HG03175 (cell line): ENCODE results near the gene SSR2.

Source experiments
- ATAC-seq: cut with Tn5 transposase; IDR thresholded peaks from one replicate; pipeline ENCODE4 v1.9.1; 2021; ENCODE audit warnings: mild to moderate bottlenecking, moderate library complexity; ENCODE audit not compliant: unreplicated experiment

SSR2 gene

DNA sequence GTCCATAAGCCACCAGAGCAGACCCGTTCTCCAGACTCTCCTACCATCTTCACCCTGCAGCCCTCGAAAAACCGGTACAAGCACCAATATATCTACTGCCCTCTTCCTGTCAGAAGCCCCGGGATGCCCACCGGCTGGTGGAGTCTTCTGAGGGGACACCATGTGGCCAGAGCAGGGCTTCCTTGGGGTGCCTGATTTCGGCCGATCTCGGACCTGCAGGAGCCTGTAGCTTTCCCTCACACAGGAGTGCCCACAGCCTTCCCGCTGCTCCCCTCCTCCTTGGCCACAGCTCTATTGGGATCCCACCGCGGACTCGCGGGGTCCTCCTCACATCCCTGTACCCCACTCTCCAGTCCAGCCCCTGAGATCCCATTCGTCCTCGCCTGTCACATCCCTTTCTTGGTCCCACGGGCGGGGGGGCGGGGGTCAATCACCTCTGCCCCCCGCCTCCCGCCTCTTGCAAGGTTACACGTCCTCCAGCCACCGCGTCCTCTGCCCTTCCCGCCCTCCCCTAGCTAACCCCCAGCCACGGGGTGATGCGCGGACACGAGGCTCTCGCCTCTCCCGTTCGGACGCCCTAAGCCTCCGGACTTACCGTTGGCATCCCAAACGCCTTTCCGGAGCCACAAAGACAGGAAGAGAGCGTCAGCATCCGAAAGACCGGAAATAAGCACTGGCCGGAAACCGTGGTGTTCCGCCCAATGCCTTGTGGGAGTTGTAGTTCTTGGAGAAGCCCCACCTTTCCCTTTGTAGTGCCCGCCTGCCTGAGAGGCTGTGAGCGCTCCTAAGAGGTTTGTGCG is at the start of gene SSR2:
Gene SSR2, minus strand, starts transcription at position 659 of the 800 bp plus-strand sequence. CDS start 784 bp downstream, outside the sequence.
- peak; percentile 96 for ATAC-seq

DNA sequence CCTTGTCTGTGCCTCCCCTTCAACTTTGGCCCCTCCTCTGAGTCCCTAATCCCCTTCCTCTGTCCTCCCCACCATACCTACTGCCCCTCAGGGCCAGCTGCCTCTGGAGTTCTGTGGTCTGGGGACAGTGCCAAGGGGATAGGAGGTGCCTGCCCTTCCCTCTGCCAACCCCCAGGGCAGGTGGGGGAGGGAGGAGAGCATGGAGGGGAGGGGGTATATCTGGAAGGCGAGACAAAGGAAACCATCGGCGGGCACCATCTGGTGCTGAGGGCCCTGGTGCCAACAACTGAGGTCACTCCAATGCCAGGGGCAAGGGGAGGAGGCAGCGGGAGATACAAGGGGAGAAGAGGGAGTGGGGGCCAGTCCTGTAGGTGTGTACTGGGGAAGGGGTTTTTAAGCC is 49.8 kb upstream of the SSR2 start:
- ATAC-seq, result no peak

DNA sequence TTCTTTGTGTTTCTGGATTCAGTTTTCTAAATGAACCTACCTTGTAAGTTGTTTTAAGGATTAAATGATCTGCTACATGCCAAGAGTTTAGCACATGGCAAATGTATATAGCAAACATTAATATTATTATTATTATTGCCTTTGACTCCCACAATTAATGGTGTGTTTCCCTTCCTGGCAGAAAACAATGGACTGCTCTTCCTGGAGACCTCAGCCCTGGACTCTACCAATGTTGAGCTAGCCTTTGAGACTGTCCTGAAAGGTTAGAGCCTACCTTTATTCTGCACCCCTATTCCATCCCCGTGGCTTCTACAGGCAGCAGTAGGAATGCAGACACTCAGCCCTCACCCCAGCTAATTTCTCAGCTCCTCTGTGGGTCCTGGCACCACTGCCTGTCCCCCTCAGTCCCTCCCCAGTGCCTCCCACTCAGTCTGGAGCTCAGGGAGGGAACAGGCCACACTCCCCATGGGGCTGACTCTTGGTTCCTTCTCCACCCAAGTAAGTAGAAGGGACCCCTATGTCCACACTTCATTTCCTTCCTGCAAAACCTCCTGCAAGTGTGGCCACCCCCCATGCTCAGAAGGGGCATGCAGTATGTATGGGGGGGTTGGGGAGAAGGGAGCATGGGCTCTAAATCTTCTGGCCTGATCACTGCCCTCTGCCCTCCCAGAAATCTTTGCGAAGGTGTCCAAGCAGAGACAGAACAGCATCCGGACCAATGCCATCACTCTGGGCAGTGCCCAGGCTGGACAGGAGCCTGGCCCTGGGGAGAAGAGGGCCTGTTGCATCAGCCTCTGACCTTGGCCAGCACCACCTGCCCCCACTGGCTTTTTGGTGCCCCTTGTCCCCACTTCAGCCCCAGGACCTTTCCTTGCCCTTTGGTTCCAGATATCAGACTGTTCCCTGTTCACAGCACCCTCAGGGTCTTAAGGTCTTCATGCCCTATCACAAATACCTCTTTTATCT is 49.0 kb upstream of the SSR2 start:
- no peak for ATAC-seq

DNA sequence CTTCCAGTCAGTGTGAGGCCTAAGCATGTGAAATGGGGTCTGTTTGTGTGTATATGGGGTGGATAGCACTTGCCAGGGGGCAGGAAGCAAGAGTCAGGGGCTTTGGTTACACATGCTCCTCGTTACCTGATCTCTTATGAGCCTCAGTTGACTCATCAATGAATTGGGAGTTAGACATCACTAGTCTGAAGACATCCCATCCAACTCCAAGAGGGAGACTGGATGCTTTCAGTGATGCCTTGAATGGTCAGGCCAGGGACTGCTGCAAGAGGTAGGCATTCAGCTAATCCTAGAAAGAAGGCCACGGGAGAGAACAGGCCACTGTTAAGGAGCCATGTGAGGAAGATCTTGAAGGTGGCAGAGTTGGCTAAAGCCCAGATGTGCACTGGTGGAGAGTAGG is 46.5 kb upstream of the SSR2 start:
- ATAC-seq, result no peak

DNA sequence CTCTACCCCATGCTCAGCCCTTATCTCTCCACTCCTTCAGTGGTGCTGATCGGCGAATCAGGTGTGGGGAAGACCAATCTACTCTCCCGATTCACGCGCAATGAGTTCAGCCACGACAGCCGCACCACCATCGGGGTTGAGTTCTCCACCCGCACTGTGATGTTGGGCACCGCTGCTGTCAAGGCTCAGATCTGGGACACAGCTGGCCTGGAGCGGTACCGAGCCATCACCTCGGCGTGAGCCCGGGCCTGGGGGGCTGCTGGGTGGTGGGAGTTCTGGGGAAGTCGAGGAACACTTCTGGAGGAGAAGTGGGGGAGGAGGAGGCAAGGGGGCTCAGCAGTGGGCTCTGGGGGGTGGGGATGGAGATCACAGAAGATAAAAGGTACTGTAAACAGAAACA is 45.1 kb upstream of the SSR2 start:
- ATAC-seq, result no peak

DNA sequence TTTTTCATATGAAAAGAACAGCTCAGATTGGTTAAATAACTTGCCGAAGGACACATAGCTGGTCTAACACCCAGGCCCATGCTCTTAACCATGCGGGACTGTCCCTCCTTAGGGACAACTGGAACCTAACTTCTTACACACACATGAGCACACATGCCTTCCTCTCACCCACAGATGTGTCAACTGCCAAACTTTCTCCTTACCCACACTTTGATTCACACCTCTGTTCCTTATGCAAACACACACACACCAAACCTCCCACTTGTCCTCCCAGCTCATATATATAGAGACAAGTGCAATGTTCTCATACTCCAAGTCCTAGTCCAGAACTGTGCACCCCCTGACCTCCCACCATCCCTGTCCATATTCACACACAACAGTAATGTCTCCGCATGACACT is 44.5 kb upstream of the SSR2 start:
- ATAC-seq, result no peak

- ATAC-seq, result no peak
Observed at GRCh38 chr1:156064615-156065014, 43.9 kb upstream of the SSR2 start.

DNA sequence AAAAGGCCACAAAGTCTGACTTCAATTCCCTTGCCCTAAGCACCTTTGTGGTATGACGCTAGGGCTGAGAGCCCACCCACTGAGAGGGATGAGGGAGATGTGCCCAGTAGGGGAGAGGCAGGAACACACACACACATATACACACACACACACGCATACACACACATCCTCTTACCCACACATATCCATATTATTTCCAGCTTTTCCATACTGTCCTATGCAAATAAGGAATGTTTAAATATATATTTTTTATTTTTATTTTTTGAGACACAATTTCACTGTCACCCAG is 43.2 kb upstream of the SSR2 start:
- ATAC-seq, result no peak

- no peak for ATAC-seq
Observed at GRCh38 chr1:156062189-156062588, 41.4 kb upstream of the SSR2 start.

DNA sequence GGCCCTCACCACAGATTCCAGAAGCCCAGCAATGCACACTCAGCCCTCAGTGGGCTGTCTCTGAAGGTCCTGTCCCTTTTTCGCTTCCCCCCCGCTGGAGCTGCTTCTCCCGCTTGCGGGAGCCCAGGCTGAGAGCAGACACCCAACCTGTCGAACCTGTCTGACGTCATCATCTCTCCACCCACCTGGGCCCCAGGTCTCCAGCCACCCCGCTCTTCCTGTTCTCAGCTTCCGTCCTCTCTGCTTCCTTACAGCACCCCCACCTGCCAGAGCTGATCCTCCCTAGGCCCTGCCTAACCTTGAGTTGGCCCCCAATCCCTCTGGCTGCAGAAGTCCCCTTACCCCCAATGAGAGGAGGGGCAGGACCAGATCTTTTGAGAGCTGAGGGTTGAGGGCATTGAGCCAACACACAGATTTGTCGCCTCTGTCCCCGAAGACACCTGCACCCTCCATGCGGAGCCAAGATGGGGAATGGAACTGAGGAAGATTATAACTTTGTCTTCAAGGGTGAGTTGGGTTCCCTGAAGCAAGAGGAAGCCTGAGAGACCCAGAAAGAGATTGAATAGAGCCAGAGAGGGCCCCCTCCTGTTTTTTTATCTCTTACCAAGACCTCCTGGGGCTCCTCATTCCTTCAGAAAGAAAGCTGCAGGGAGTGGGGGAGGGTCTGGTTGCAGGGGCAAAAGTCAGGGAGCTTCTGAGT is 40.3 kb upstream of the SSR2 start, which contains the start of gene RAB25:
Gene RAB25, plus strand, starts transcription at position 224 of the 700 bp plus-strand sequence. Its CDS starts 241 bp downstream, at position 465.
- no peak for ATAC-seq

GRCh38 chr1:156056326-156056849 is 35.6 kb upstream of the SSR2 start:
- ATAC-seq, result no peak

DNA sequence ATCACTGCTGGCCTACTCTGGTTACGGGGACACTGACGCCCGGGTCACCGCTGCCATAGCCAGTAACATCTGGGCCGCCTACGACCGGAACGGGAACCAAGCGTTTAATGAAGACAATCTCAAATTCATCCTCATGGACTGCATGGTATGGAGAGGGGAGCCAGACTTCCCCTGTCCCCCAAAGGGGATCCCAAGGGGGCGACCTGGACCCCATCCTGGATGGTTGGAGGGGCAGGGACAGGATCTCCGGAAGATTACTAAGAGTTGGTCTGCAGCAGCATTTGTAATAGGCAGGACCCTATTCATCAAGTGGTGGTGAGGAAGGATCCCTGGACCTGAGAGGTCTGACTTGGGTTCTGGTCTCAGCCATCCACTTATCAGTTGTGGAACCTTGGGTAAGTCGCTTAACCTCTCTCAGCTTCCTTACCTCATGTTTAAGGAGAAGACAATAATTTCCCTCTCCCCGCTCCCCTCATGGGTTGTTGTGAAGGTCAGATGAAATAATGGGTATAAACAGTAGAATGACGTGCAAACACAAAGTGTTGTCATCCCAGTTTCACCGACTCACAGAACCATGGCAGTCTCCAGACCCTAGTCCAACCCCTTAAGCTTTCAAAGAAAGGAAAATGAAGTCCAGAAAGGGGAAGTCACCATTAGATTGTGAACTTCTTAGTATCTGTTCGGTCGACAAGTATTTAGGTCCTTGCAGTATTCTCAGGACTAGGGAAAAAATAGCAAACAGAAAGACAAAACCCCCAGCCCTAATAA is 34.7 kb upstream of the SSR2 start:
- ATAC-seq, result no peak

- peak; percentile 79 for ATAC-seq
Observed at GRCh38 chr1:156054500-156055280, 33.9 kb upstream of the SSR2 start, which contains the start of gene LAMTOR2. Gene LAMTOR2 (plus strand): TSS chr1:156054782. CDS start chr1:156054890, 108 bp downstream.

DNA sequence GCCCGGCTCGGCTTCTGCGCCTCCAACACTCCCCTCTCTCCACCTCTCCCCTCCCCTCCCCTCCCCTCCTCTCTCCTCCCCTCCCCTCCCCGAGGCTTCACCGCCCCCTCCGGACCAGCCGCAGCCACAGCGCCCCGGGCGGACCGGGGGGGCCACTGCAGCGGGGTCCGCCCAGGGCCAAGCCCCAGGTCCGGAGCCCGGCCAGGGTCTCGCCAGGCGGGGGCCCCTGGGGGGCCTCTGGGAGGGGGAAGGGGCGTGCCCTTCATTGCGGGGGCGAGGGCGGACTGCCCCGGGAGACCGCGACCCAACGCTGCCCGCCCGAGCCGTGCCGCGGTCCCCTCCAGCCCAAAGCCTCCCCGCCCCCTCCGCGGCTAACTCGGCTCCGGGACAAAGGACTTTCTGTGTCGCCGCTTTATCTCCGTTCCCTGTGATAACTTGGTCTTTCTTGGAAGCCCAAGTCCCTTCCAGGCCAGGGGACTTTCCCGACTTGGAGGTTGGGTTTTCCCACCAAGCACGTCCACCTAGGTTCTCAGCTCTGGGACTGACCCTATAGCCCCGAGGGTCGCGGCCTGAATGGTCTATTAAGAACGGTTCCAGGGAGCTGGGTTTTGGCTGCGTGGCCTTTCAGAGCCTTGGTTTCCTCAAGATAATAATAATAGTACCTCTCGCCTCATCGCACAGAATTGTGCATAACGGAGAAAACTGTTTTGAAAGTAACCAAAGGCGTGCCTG is 33.2 kb upstream of the SSR2 start, which contains the start of gene UBQLN4:
Gene UBQLN4, minus strand, starts transcription at position 31 of the 732 bp plus-strand sequence. CDS start 97 bp downstream, outside the sequence.
- ATAC-seq, result peak; percentile 51

- peak; percentile 21 for ATAC-seq
Observed at GRCh38 chr1:156052862-156053767, 32.4 kb upstream of the SSR2 start.

- ATAC-seq, result no peak
Observed at GRCh38 chr1:156051011-156051725, 30.4 kb upstream of the SSR2 start.

DNA sequence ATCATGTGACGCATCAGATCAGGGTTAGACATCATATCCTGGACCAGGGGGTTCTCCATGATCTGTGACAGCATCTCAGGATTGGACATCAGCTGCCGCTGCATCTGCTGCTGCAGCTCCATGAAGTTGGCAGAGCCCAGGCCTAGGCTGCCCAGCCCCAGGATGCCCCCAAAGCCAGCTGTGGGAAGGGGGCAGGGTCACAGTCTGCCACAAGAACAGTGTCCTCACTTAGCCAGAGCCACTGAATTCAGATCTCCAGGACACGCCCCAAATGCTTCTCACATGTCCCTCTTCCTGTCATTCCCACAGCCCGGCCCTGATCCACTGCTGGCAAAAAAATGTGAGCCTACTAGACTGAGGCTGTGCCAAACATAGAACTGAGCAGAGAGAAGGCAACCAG is 29.6 kb upstream of the SSR2 start:
- no peak for ATAC-seq
